ENCODE data around the gene CREG1.

CREG1 gene

DNA sequence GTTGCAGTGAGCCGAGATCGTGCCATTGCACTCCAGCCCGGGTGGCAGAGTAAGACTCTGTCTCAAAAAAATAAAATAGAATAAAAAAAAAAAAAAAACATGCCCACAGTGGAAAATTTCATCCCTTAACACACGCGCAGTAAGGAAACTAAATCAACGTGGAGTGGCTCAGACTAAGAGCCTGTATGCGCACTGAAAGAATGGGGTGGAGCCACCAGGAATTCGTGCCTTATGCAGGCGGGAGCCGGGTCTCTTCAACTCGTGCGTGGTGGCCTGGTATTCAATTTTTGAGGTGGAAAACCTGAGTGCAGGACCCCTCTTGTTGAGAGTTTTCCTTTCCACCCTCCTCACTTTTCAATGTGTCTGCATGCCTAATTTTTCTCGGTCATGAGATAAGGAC is 22.1 kb upstream of the CREG1 start:
- TF ChIP-seq, protein P1, sequence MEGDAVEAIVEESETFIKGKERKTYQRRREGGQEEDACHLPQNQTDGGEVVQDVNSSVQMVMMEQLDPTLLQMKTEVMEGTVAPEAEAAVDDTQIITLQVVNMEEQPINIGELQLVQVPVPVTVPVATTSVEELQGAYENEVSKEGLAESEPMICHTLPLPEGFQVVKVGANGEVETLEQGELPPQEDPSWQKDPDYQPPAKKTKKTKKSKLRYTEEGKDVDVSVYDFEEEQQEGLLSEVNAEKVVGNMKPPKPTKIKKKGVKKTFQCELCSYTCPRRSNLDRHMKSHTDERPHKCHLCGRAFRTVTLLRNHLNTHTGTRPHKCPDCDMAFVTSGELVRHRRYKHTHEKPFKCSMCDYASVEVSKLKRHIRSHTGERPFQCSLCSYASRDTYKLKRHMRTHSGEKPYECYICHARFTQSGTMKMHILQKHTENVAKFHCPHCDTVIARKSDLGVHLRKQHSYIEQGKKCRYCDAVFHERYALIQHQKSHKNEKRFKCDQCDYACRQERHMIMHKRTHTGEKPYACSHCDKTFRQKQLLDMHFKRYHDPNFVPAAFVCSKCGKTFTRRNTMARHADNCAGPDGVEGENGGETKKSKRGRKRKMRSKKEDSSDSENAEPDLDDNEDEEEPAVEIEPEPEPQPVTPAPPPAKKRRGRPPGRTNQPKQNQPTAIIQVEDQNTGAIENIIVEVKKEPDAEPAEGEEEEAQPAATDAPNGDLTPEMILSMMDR (IDR thresholded peaks at IDR 0.05), result no peak

DNA sequence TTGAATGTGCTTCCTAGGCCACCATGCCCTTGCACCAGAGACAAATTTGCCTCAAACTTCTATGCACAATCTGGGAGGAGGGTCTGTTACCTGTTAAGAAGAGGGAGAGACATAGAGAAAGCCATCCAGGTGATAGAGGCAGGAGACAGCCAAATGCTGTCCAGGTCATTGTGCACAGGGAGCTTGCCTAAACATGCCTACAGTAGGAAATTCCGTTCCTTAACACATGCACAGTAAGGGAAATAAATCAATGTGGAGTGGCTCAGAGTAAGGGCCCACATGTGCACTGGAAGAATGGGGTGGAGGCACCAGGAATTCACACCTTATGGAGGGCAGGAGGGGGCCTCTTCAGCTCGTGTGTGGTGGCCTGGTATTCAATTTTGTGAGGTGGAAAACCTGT is 19.5 kb upstream of the CREG1 start:
- TF ChIP-seq, protein P1 (IDR thresholded peaks at IDR 0.05), result no peak

DNA sequence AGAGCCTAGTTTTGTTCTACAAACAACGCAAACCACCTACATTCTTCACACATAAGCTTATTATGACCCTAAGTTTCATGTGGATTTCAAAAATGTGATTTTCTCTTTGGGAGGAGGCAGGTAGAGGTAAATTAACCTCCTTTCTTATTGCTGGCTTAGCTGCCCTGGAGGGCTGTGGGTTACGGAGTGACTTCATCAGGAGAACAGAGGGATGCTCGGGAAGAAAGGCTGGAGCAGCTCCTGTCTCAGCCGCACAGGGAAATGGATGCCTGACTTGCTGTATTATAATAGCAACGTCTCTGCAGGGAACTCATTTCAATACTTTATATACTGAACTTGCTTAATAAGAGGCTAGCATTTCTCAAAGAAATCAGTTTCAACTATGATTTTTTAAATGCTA is 14.1 kb upstream of the CREG1 start:
- TF ChIP-seq, protein P1 (IDR thresholded peaks at IDR 0.05), result no peak

DNA sequence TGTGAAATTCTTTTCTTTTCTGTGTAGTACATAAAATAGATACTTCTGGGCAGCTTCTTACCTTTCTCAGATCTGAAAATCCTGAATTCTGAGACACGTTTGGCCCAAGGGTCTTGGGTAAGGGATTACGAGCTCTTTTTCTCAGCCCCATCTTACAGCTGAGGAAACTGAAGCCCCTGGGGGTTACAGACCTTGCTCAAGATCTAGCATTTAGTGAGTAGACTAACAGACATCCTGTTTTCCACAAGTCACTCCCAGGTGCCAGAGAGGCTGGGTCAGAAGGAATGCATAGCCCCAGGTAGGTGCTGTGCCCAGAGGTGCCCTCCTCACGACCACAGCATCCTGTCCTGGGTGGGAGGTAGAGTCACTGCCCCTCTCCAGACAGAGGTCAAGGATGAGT is 13.2 kb upstream of the CREG1 start:
- TF ChIP-seq, protein P1 (IDR thresholded peaks at IDR 0.05), result no peak

DNA sequence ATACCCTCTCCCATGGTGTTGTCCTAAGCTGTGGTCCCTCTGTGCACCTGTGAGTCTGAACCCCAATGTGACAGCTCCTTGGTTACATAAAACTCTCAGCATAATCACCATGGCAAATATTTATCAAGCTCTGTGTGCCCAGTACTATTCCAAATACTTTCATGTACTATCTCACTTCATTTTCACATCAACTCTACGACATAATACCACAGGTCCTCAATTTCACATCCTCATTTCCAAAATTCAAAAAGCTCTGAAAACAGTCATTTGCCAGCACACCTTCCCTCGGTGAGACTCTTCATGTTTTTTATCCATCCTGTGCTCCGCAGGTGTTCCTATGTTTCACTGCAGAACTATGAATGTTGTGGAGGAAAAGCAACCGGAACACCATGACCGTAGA is 12.4 kb upstream of the CREG1 start:
- TF ChIP-seq, protein P1 (IDR thresholded peaks at IDR 0.05), result no peak

DNA sequence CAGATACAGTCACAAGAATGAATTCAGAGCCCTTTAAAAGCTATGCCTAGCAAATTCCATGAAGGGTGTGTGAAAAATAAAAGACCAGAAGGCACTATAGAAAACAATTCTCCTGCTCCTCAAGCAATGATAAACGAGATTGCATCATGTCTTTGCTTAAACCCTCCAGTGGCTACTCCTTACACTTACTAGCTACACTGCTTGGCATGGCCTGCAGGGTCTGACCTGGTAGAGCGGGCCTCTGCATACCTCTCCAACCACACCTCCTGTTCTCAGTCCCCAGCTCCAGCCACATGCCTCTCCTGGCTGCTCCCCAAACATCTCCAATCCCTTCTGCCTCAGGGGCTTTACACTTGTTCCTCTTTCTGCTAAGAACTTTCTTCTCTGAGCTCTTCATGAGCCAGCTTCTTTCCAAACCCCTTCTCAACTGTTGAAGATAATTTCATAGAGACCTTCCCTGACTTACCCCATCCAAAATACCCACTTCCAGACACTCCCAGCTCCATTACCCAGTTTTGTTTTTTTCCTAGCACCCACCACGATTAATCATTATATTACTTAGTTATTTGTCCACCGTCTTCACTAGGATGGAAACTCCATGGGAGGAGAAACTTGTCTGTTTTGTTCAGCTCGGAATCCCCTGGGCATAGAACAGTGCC is 11.2 kb upstream of the CREG1 start:
- TF ChIP-seq, protein P1 (IDR thresholded peaks at IDR 0.05), result no peak

DNA sequence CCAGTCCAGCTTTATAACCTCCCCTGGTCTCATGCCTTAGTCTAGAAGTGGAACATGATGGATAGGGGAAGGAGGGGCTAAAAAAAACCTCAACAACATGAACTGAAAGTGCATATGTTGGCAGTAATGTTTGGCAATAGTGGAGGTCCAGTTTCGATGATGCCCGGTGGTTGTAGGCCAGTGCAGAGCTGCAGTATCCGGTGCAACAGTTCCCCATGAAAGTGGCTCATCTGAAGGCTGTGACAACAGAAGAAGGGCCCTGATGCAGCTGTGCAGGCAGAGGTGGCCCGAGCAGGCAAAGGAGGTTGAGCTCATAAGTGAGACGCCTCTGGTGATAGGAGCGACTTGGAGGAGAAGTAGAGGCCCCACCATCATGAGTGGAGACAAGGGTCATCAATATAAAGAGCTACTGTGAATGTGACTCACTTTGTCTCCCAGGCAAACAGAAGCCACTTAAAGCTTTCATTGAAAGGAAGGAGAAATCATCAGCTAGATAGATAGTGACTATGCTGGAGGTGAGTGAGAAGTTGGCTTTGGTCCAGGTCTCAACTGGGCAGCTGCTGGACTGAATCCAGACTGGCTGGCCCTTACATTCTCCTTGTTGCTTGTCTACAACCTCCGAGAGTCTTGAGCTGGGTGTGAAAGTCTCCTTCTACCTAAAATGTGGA is 10.2 kb upstream of the CREG1 start:
- TF ChIP-seq, protein P1 (IDR thresholded peaks at IDR 0.05), result no peak

All from LNCAP (cell line).